Mesodermal cell (in vitro differentiated cells): ENCODE data around the gene ZC3H18.

Experiments
- H3K27ac ChIP-seq: 2 replicates; pipeline ENCODE4 v1.7.0; 2013; ENCODE audit warnings: mild to moderate bottlenecking, low read depth, low read length, moderate library complexity; ENCODE audit not compliant: severe bottlenecking
- H3K36me3 ChIP-seq: 2 replicates; pipeline ENCODE4 v1.7.1; 2013; ENCODE audit warnings: mild to moderate bottlenecking, low read length, moderate library complexity; ENCODE audit not compliant: control insufficient read depth, insufficient read depth
- H3K4me1 ChIP-seq: one replicate; pipeline ENCODE4 v1.7.1; 2013; ENCODE audit warnings: mild to moderate bottlenecking, low read length; ENCODE audit not compliant: insufficient read depth, control insufficient read depth, poor library complexity, severe bottlenecking
- H3K4me3 ChIP-seq: 2 replicates; pipeline ENCODE4 v1.7.0; 2013; ENCODE audit warnings: low read length, control low read depth, mild to moderate bottlenecking; ENCODE audit not compliant: insufficient read depth, poor library complexity, severe bottlenecking; ENCODE audit errors: extremely low read depth
- H3K9me3 ChIP-seq: 2 replicates; pipeline ENCODE4 v1.7.1; 2013; ENCODE audit warnings: mild to moderate bottlenecking, low read length, moderate library complexity; ENCODE audit not compliant: control insufficient read depth
- WGBS, 2 experiments: methylation state at CpG; one replicate each; pipeline ENCODE4 v1.1.5; 2013; ENCODE audit warnings: missing lambda C conversion rate in 2 of 2; ENCODE audit not compliant: insufficient coverage in 2 of 2; 5-methylcytosine and 5-hydroxymethylcytosine counted together

Gene ZC3H18

GRCh38 chr16:88527186-88527936 lies 42.8 kb upstream of the ZC3H18 start:
- Histone ChIP-seq H3K4me1 (peaks cover 2% of the 10 kb centered on the region), H3K4me3 (no peak overlapping the region), H3K27ac (no peak overlapping the region), H3K36me3 (peaks cover 10% of the 10 kb centered on the region), H3K9me3 (no peaks in the 10 kb centered on the region)
- 43 to 45% methylated on average over 28 to 31 of the region's 32 CpGs for WGBS, 2 experiments

- Histone ChIP-seq H3K9me3 (no peaks in the 10 kb centered on the region), H3K27ac (no peak overlapping the region), H3K36me3 (peaks cover 10% of the 10 kb centered on the region), H3K4me3 (no peak overlapping the region), H3K4me1 (peaks cover 2% of the 10 kb centered on the region)
- WGBS, 2 experiments = 89% methylated on average over 26 to 27 of the region's 30 CpGs
Measured at GRCh38 chr16:88527937-88528743, 42.1 kb upstream of the ZC3H18 start.

GRCh38 chr16:88528902-88529318 lies 41.3 kb upstream of the ZC3H18 start:
- WGBS, 2 experiments = 89 to 91% methylated on average over 22 of the region's 22 CpGs

GRCh38 chr16:88529596-88529995 lies 40.6 kb upstream of the ZC3H18 start:
- peaks cover 10% of the 10 kb centered on the region for H3K36me3 ChIP-seq
- H3K27ac ChIP-seq = no peak overlapping the region
- no peaks in the 10 kb centered on the region for H3K9me3 ChIP-seq
- WGBS, 2 experiments = 91 to 93% methylated on average over 8 to 9 of the region's 9 CpGs
- H3K4me1 ChIP-seq = peaks cover 2% of the 10 kb centered on the region
- H3K4me3 ChIP-seq = no peak overlapping the region

More at GRCh38 chr16:88528902-88529318, 41.3 kb upstream of the ZC3H18 start:
- H3K4me3 ChIP-seq = no peak overlapping the region
- peaks cover 10% of the 10 kb centered on the region for H3K36me3 ChIP-seq
- H3K4me1 ChIP-seq = peaks cover 2% of the 10 kb centered on the region
- no peak overlapping the region for H3K27ac ChIP-seq
- no peaks in the 10 kb centered on the region for H3K9me3 ChIP-seq

- 90 to 92% methylated on average over 23 to 27 of the region's 27 CpGs for WGBS, 2 experiments
Measured at GRCh38 chr16:88530051-88530857, 39.9 kb upstream of the ZC3H18 start.

GRCh38 chr16:88530858-88531203 lies 39.4 kb upstream of the ZC3H18 start:
- 88 to 92% methylated on average over 9 to 11 of the region's 11 CpGs for WGBS, 2 experiments
- Histone ChIP-seq H3K9me3 (no peaks in the 10 kb centered on the region), H3K27ac (no peak overlapping the region), H3K4me3 (no peak overlapping the region), H3K4me1 (peaks cover 8% of the 10 kb centered on the region), H3K36me3 (peaks cover 14% of the 10 kb centered on the region)

More at GRCh38 chr16:88530051-88530857, 39.9 kb upstream of the ZC3H18 start:
- Histone ChIP-seq H3K4me3 (no peak overlapping the region), H3K9me3 (no peaks in the 10 kb centered on the region), H3K36me3 (peaks cover 11% of the 10 kb centered on the region), H3K27ac (no peak overlapping the region), H3K4me1 (peaks cover 7% of the 10 kb centered on the region)

- Histone ChIP-seq H3K4me1 (peaks cover 8% of the 10 kb centered on the region), H3K4me3 (no peak overlapping the region), H3K36me3 (peaks cover 14% of the 10 kb centered on the region), H3K27ac (no peak overlapping the region), H3K9me3 (no peaks in the 10 kb centered on the region)
- WGBS, 2 experiments = 92 to 97% methylated on average over 8 to 12 of the region's 12 CpGs
Measured at GRCh38 chr16:88531346-88531745, 38.9 kb upstream of the ZC3H18 start.

GRCh38 chr16:88531931-88532433 lies 38.2 kb upstream of the ZC3H18 start:
- no peak overlapping the region for H3K27ac ChIP-seq
- 96 to 97% methylated on average over 29 to 34 of the region's 34 CpGs for WGBS, 2 experiments
- no peak overlapping the region for H3K4me3 ChIP-seq
- H3K4me1 ChIP-seq = peaks cover 8% of the 10 kb centered on the region
- H3K36me3 ChIP-seq = peaks cover 14% of the 10 kb centered on the region
- H3K9me3 ChIP-seq = no peaks in the 10 kb centered on the region

GRCh38 chr16:88532434-88533241 lies 37.6 kb upstream of the ZC3H18 start:
- Histone ChIP-seq H3K4me1 (peaks cover 8% of the 10 kb centered on the region), H3K36me3 (peaks cover 14% of the 10 kb centered on the region), H3K27ac (no peak overlapping the region), H3K9me3 (no peaks in the 10 kb centered on the region), H3K4me3 (no peak overlapping the region)
- WGBS, 2 experiments = 93 to 96% methylated on average over 34 to 36 of the region's 37 CpGs
